GM18508 (cell line): ENCODE data around the gene RPS6KB1.
"Not testable (repeated sequence)": the region's sequence is repeated elsewhere in the genome, so short reads cannot be mapped to it uniquely, and the experiment has no call there.

Experiments
- ATAC-seq: cut with Tn5 transposase; IDR thresholded peaks from one replicate; pipeline ENCODE4 v1.9.1; 2021; ENCODE audit warnings: moderate number of reproducible peaks; ENCODE audit not compliant: insufficient read depth, unreplicated experiment

Gene RPS6KB1

GRCh38 chr17:59892924-59893675 is at the start of gene RPS6KB1, which contains the start of gene TUBD1:
TSS of gene RPS6KB1 (plus strand) at chr17:59893121. CDS start at chr17:59893185, 64 bp downstream.
TSS of gene TUBD1 (minus strand) at chr17:59892943. CDS start at chr17:59891002, 1,941 bp downstream.
- ATAC-seq = peak; percentile 62

- ATAC-seq = no peak
These were observed 47.9 kb upstream of the RPS6KB1 start for GRCh38 chr17:59844884-59845594.

GRCh38 chr17:59845595-59846393 is 47.1 kb upstream of the RPS6KB1 start:
- ATAC-seq = no peak

GRCh38 chr17:59846394-59847165 is 46.3 kb upstream of the RPS6KB1 start:
- peak; percentile 27 for ATAC-seq

- ATAC-seq = no peak
These were observed 44.6 kb upstream of the RPS6KB1 start for GRCh38 chr17:59848385-59848668.

- no peak for ATAC-seq
These were observed 44.1 kb upstream of the RPS6KB1 start for GRCh38 chr17:59848778-59849177.

GRCh38 chr17:59850311-59850710 is 42.6 kb upstream of the RPS6KB1 start:
- not testable (repeated sequence) for ATAC-seq

GRCh38 chr17:59851439-59852375 is 41.2 kb upstream of the RPS6KB1 start:
- ATAC-seq = no peak

GRCh38 chr17:59852847-59853167 is 40.1 kb upstream of the RPS6KB1 start:
- ATAC-seq = not testable (repeated sequence)

GRCh38 chr17:59853168-59853918 is 39.6 kb upstream of the RPS6KB1 start:
- ATAC-seq = no peak

GRCh38 chr17:59853919-59854729 is 38.8 kb upstream of the RPS6KB1 start:
- not testable (repeated sequence) for ATAC-seq

- no peak for ATAC-seq
These were observed 35.8 kb upstream of the RPS6KB1 start for GRCh38 chr17:59856859-59857794.

- no peak for ATAC-seq
These were observed 34.6 kb upstream of the RPS6KB1 start for GRCh38 chr17:59858167-59858816.

GRCh38 chr17:59858932-59859331 is 34.0 kb upstream of the RPS6KB1 start:
- ATAC-seq = no peak

GRCh38 chr17:59859444-59860025 is 33.4 kb upstream of the RPS6KB1 start:
- no peak for ATAC-seq

- ATAC-seq = no peak
These were observed 29.3 kb upstream of the RPS6KB1 start for GRCh38 chr17:59863616-59864015.
